GM12864 (cell line): Measurements from ENCODE around the gene PKP4.

Source experiments
- DNase-seq: peaks from one replicate; pipeline ENCODE4 v3.0.0-alpha.2; 2011; ENCODE audit warnings: low read depth
- H3K4me3 ChIP-seq: 2 replicates; pipeline ENCODE4 v1.5.1; 2011; ENCODE audit warnings: mild to moderate bottlenecking, low read depth, low read length, control low read depth
- TF ChIP-seq, protein P1 (sequence below): IDR thresholded peaks from 2 replicates; pipeline ENCODE4 v1.5.1; 2011; ENCODE audit warnings: low read depth, mild to moderate bottlenecking, moderate library complexity, low read length, control low read depth, inconsistent platforms; ENCODE audit errors: missing control alignments

The PKP4 gene

DNA sequence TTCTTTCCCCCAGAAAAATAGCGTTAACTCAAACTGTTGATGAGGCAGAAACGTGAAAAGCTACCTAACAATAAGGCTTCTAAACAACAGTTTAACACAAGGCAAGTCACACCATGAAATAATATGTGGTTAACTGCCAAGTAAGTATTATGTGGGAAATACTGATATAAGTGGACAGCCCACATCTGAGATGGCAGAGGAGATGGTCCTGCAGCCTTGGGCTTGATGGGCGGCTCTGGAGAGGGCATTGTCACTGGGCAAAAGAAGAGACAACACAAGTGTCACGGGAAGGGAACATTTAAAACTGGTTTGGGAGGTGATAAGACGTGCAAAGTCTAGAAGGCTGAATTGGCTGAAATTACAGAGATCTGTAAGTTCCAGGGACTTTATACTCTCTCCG is 147.2 kb downstream of the PKP4 start:
- no peak for DNase-seq
- TF ChIP-seq, protein P1, sequence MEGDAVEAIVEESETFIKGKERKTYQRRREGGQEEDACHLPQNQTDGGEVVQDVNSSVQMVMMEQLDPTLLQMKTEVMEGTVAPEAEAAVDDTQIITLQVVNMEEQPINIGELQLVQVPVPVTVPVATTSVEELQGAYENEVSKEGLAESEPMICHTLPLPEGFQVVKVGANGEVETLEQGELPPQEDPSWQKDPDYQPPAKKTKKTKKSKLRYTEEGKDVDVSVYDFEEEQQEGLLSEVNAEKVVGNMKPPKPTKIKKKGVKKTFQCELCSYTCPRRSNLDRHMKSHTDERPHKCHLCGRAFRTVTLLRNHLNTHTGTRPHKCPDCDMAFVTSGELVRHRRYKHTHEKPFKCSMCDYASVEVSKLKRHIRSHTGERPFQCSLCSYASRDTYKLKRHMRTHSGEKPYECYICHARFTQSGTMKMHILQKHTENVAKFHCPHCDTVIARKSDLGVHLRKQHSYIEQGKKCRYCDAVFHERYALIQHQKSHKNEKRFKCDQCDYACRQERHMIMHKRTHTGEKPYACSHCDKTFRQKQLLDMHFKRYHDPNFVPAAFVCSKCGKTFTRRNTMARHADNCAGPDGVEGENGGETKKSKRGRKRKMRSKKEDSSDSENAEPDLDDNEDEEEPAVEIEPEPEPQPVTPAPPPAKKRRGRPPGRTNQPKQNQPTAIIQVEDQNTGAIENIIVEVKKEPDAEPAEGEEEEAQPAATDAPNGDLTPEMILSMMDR: no peak
- H3K4me3 ChIP-seq: no peak overlapping the region

DNA sequence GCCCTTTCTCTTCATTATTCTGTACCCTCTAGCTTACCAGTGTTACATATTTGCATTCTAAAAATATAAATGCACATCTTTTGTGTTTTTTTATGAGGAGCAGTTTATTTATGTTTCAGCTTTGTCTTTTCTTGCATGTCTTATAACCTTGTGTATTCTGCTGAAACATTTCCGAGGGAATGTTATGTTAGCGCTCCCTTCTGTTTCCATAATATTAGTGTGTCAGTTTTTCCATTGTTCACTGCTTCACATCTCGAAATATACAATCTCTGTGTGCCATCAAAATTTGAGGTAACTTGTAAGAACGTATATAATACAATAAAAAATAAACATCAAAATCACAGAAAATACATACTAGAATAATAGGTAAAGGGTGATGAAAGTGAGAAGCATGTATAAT is 153.3 kb downstream of the PKP4 start:
- DNase-seq: no peak
- TF ChIP-seq, protein P1: no peak
- no peak overlapping the region for H3K4me3 ChIP-seq

GRCh38 chr2:158616480-158617000 is 159.8 kb downstream of the PKP4 start:
- TF ChIP-seq, protein P1: no peak
- no peak overlapping the region for H3K4me3 ChIP-seq
- no peak for DNase-seq

DNA sequence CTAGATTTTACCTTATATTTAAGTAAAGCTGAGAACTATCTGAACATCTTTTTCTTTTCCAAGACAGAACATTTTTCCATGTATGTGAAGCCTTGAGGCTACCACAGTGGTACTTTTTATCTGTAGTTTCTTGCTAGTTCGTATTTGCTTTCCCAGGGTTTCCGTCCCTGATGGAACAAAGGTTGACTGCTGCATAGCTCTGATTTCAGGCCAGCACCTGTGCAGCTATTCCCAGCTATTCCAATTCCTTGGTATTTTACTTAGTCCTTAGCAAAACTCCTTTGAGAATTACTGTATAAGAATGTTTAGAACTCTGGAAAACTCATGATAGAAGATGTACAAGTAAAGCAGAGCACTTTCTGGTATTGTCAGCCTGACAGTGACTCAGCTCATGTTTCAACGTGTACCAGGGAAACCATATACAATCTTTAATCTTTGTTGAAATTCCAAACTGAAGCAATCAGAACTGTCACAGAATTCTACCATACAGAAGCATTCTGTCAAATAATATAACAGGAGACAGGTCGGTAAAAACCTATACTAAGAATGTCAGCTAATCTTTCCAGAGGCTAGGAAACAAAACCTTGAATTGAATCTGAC is 162.2 kb downstream of the PKP4 start:
- no peak for DNase-seq
- TF ChIP-seq, protein P1: no peak
- no peak overlapping the region for H3K4me3 ChIP-seq

DNA sequence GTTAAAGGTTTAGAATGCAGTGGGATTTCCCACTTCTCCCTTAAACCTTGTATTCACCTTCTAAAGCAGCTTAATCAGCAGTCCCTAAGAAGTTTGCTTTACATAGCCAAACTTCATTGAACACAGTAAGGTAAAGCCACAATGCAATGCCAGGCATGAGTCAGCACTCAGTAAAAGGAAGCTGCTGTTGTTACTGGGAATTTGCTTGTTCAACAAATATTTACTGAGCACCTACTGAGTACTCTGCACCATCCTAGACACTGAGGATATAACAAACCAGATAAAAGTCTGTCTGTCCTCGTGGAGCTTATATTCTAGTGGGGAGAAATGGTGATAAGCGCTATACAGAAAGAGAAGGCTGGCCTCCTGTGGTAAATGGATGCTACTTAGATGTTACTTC is 162.7 kb downstream of the PKP4 start:
- H3K4me3 ChIP-seq: no peak overlapping the region
- TF ChIP-seq, protein P1: no peak
- DNase-seq: no peak

- H3K4me3 ChIP-seq: no peak overlapping the region
- DNase-seq: no peak
- TF ChIP-seq, protein P1: no peak
Observed at GRCh38 chr2:158620656-158621055, 163.9 kb downstream of the PKP4 start.

GRCh38 chr2:158624071-158624667 is 167.4 kb downstream of the PKP4 start:
- TF ChIP-seq, protein P1: no peak

More at GRCh38 chr2:158624071-158624667, 167.4 kb downstream of the PKP4 start:
- DNase-seq: no peak
- H3K4me3 ChIP-seq: no peak overlapping the region
